HepG2 (cell line): ENCODE results near the gene CMIP. TPM values are rescaled to one million over a fixed set of nuclear protein-coding genes. Genes with fewer than 3 reads are reported as not detected.

ENCODE experiments used
- ELF3 ChIP-seq: IDR thresholded peaks from 2 replicates; pipeline ENCODE4 v1.6.1; 2016; ENCODE audit warnings: missing genetic modification reagents, missing compliant biosample characterization
- FOXO1 ChIP-seq: sonication (generic); formaldehyde crosslinking; IDR thresholded peaks from 2 replicates; pipeline ENCODE4 v1.4.0; 2020; ENCODE audit warnings: missing genetic modification reagents
- JUNB ChIP-seq: sonication (generic); formaldehyde crosslinking; IDR thresholded peaks from 2 replicates; pipeline ENCODE4 v1.8.0; 2022; ENCODE audit warnings: missing genetic modification reagents, mild to moderate bottlenecking, borderline replicate concordance
- SALL1 ChIP-seq: sonication (generic); formaldehyde crosslinking; IDR thresholded peaks from 2 replicates; pipeline ENCODE4 v1.8.0; 2022; ENCODE audit warnings: mild to moderate bottlenecking, missing genetic modification reagents
- SOX6 ChIP-seq, 2 experiments: fragments of 450-650 bp in 1 of 2; sonication (generic) in 1 of 2; formaldehyde crosslinking in 1 of 2; IDR thresholded peaks; 2 replicates each; pipeline versions ENCODE4 v1.4.0 to v1.6.1; 2017 to 2020; ENCODE audit warnings: antibody characterized with exemption in 1 of 2, mild to moderate bottlenecking in 1 of 2, missing genetic modification reagents in 1 of 2
- ZC3H4 ChIP-seq: sonication (generic); formaldehyde crosslinking; IDR thresholded peaks from 2 replicates; pipeline ENCODE4 v1.4.0; 2020; ENCODE audit warnings: missing genetic modification reagents, borderline replicate concordance
- ZMYM3 ChIP-seq: sonication (generic); formaldehyde crosslinking; IDR thresholded peaks from 2 replicates; pipeline ENCODE4 v1.5.1; 2020; ENCODE audit warnings: mild to moderate bottlenecking, missing genetic modification reagents
- ZNF407 ChIP-seq: sonication (generic); formaldehyde crosslinking; IDR thresholded peaks from one replicate; pipeline ENCODE4 v1.5.1; 2020; ENCODE audit warnings: mild to moderate bottlenecking, missing genetic modification reagents; ENCODE audit errors: not compliant biosample characterization
- ZNF616 ChIP-seq: sonication (generic); formaldehyde crosslinking; IDR thresholded peaks from 2 replicates; pipeline ENCODE4 v1.5.0; 2020; ENCODE audit warnings: low read depth, mild to moderate bottlenecking, missing genetic modification reagents
- ZNF761 ChIP-seq: sonication (generic); formaldehyde crosslinking; conservative IDR thresholded peaks from 2 replicates; pipeline ENCODE4 v1.4.0; 2020; ENCODE audit warnings: mild to moderate bottlenecking, missing genetic modification reagents
- polyA plus RNA-seq, 8 experiments: library from polyadenylated mRNA; depleted of rRNA in 3 of 8; stranded (reverse) in 7 of 8; unstranded in 1 of 8; fragments of >200 nt; fragmentation: Illumina TruSeq in 4 of 8; extraction: Trizol in 4 of 8; gene quantifications; 2 replicates each; pipeline versions ENCODE4 v1.2.1 to v1.2.3, GENCODE V29; 2011 to 2016; ENCODE audit warnings: low read depth in 4 of 8, missing spikeins in 1 of 8, mixed read lengths in 1 of 8; ENCODE audit not compliant: insufficient read depth in 1 of 8
- total RNA-seq, 5 experiments: library from RNA; depleted of rRNA; stranded (reverse); fragments of >200 nt; fragmentation: Illumina TruSeq; extraction: Trizol; gene quantifications; 2 replicates each; pipeline ENCODE4 v1.2.3, GENCODE V29; 2016; ENCODE audit warnings: low read depth in 1 of 5

The CMIP gene
- total and polyA plus RNA-seq, 2 of the 13 experiments (the other 11 are each of a cell fraction or from before 2014, with no cell fraction given): 10.9 to 18.1 TPM

GRCh38 chr16:81567987-81568748 lies 123.6 kb downstream of the CMIP start (continued):
- TF ChIP-seq ZNF407 (CRISPR knock-in tag): no peak
- 0 out of 2 replicates have a peak, but pooled peaks have one; percentile 70 for TF ChIP-seq ZMYM3 (CRISPR knock-in tag)
- 0 out of 2 replicates have a peak, but pooled peaks have one; percentile 9 for TF ChIP-seq FOXO1 (CRISPR knock-in tag)
- no peak for TF ChIP-seq ELF3
- no peak for TF ChIP-seq ZNF616
- peak; percentile 19; the same call in 1 of the 2 replicates for TF ChIP-seq SALL1 (CRISPR knock-in tag)
- no peak for TF ChIP-seq ZNF761 (CRISPR knock-in tag)
- TF ChIP-seq SOX6 (IDR thresholded peaks at IDR 0.05): no peak
- peak; percentile 34; the same call in 1 of the 2 replicates for TF ChIP-seq SOX6 (CRISPR knock-in tag; IDR thresholded peaks at IDR 0.05)
- no peak for TF ChIP-seq JUNB
- no peak for TF ChIP-seq ZC3H4 (CRISPR knock-in tag)
- TF ChIP-seq, all 625 proteins: peak for 62
